Amniotic stem cell (primary cell): ENCODE measurements around the gene PDZK1IP1.

Experiments used
- DNase-seq: peaks from one replicate; lab custom pipeline; 2025; lab: John Stamatoyannopoulos, UW

The PDZK1IP1 gene

GRCh38 chr1:47137198-47137597, 52.6 kb downstream of the PDZK1IP1 start, which contains the start of gene CYP4A22:
Gene CYP4A22, plus strand, starts transcription at chr1:47137441. Its CDS starts 45 bp downstream, at chr1:47137486.
- DNase-seq, result no peak
